Measurements from ENCODE around the gene ANKS1B. TPM values are rescaled to one million over a fixed set of nuclear protein-coding genes. Genes with fewer than 3 reads are reported as not detected.

ANKS1B gene
- total RNA-seq, 1 donor from 2014 or later: 5.6 TPM

DNA sequence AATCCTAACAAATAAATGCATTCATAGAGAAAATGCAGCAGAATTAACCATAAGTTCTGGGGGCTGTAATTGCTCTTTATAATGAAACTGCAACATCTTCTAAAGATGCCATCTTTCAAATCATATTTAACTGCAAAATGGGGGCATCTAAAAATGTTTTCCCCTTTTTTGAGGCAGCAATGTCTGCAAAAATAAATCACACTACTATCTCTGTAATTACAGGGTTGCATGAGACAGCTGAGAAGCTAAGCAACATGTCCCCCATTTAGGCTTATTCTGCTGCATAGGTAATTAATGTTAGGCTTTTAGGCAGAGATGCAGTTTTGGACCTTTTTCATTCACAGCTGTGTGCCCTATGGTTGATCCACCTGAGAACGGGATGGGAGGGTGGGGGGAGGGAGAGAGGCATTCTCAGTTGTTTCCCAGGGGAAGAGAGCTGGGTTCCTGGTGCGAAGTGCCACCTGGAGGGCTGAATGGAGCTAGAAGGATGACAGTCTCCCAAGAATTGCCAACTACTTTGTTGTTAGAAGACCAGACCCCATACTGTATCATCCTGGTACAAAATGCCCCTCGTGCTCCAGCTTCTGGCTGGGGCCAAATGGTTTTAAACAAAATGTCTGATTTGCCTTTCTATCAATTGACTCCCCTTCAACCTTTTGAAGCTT is 1185.5 kb downstream of the ANKS1B start:
- H3K9me3 Mint-ChIP-seq: no peaks in the 10 kb centered on the region
- no peak overlapping the region for H3K27ac Mint-ChIP-seq (ENCODE audit: unreplicated experiment)
- no peak overlapping the region for H3K4me3 Mint-ChIP-seq
- H3K27me3 Mint-ChIP-seq (ENCODE audit: low read depth): no peaks in the 10 kb centered on the region
- H3K36me3 Mint-ChIP-seq (ENCODE audit: low read depth): no peaks in the 10 kb centered on the region
- TF ChIP-seq, protein P1, sequence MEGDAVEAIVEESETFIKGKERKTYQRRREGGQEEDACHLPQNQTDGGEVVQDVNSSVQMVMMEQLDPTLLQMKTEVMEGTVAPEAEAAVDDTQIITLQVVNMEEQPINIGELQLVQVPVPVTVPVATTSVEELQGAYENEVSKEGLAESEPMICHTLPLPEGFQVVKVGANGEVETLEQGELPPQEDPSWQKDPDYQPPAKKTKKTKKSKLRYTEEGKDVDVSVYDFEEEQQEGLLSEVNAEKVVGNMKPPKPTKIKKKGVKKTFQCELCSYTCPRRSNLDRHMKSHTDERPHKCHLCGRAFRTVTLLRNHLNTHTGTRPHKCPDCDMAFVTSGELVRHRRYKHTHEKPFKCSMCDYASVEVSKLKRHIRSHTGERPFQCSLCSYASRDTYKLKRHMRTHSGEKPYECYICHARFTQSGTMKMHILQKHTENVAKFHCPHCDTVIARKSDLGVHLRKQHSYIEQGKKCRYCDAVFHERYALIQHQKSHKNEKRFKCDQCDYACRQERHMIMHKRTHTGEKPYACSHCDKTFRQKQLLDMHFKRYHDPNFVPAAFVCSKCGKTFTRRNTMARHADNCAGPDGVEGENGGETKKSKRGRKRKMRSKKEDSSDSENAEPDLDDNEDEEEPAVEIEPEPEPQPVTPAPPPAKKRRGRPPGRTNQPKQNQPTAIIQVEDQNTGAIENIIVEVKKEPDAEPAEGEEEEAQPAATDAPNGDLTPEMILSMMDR (conservative IDR thresholded peaks at IDR 0.05): no peak
- no peak for DNase-seq (ENCODE audit: low read depth, low spot score)
- H3K4me1 Mint-ChIP-seq: no peaks in the 10 kb centered on the region

DNA sequence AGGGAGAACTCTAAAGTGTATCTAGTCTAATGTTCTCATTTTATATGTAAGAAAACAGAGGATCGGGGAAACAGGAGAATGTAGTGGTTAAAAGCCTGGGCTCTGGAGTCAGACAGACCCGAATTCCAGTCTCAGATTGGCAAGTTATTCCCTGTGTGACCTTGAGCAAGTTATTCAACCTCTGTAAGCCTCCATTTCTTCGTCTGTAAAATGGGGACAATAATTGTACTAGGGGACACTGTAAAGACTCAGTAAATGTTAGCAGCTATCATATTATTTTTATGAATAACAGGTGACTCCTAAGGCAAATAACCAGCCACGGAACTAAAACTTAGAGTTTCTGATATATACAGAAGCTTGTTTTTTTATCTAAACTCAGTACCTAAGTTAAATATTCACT is 1187.5 kb downstream of the ANKS1B start:
- H3K36me3 Mint-ChIP-seq (ENCODE audit: low read depth): no peaks in the 10 kb centered on the region
- no peak for DNase-seq (ENCODE audit: low read depth, low spot score)
- H3K4me3 Mint-ChIP-seq: no peak overlapping the region
- TF ChIP-seq, protein P1 (conservative IDR thresholded peaks at IDR 0.05): no peak
- H3K9me3 Mint-ChIP-seq: no peaks in the 10 kb centered on the region
- H3K27ac Mint-ChIP-seq (ENCODE audit: unreplicated experiment): no peak overlapping the region
- H3K4me1 Mint-ChIP-seq: no peaks in the 10 kb centered on the region
- H3K27me3 Mint-ChIP-seq (ENCODE audit: low read depth): no peaks in the 10 kb centered on the region

DNA sequence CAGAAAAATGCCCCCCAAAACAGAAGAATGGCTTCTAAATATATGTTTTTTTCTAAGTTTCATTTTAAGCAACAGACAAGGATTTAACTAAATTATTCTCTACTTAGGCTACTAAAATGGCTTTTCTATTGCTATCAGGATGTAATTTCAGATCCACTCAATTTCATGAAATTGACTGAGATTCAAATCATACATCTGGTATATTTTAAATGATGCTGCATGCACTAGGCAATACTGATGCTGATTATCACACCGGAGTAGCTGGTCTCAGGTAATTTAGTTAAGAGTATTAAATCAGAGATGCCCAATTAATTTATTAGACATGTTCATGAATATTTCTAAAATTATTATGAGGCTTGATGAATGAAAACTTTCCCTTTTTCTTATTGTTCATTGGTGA is 1188.0 kb downstream of the ANKS1B start:
- H3K9me3 Mint-ChIP-seq: no peaks in the 10 kb centered on the region
- H3K36me3 Mint-ChIP-seq (ENCODE audit: low read depth): no peaks in the 10 kb centered on the region
- H3K27me3 Mint-ChIP-seq (ENCODE audit: low read depth): no peaks in the 10 kb centered on the region
- H3K27ac Mint-ChIP-seq (ENCODE audit: unreplicated experiment): no peak overlapping the region
- H3K4me1 Mint-ChIP-seq: no peaks in the 10 kb centered on the region
- H3K4me3 Mint-ChIP-seq: no peak overlapping the region
- DNase-seq (ENCODE audit: low read depth, low spot score): no peak
- TF ChIP-seq, protein P1 (conservative IDR thresholded peaks at IDR 0.05): no peak

DNA sequence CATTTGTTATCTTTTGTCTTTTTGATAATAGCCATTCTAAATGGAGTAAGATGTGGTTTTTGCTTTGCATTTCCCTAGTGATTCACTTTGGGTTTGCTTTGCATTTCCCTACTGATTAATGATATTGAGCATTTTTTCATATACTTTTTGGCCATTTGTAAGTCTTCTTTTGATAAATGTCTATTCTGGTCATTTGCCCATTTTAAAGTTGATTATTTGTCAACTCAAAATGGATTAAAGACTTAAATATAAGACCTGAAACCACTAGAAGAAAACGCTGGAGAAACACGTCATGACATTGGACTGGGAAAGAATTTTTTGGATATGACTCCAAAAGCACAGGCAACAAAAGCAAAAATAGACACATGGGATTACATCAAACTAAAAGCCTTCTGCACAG is 1191.6 kb downstream of the ANKS1B start:
- Mint-ChIP-seq H3K4me1 (no peaks in the 10 kb centered on the region), H3K4me3 (no peak overlapping the region), H3K27ac (ENCODE audit: unreplicated experiment) (no peak overlapping the region), H3K9me3 (no peaks in the 10 kb centered on the region), H3K27me3 (ENCODE audit: low read depth) (no peaks in the 10 kb centered on the region), H3K36me3 (ENCODE audit: low read depth) (no peaks in the 10 kb centered on the region)
- TF ChIP-seq, protein P1 (conservative IDR thresholded peaks at IDR 0.05): no peak
- DNase-seq (ENCODE audit: low read depth, low spot score): no peak

DNA sequence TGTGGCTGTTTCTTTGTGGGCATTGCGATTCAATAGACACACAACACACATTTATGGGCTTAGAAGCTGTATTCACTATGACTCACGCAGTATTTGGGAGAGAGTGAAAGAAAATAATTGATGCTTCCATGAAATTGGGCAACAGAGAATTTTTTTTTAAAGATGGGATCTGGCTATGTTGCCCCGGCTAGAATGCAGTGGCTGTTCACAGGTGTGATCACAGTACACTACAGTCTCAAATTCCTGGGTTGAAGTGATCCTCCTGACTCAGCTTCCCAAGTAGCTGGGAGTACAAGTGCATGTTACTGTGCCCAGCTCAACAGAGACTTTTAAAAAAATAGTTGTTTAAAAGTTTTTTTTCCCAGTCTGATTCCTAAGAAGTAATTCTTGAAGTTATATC is 1193.3 kb downstream of the ANKS1B start:
- Mint-ChIP-seq H3K36me3 (ENCODE audit: low read depth) (no peaks in the 10 kb centered on the region), H3K9me3 (no peaks in the 10 kb centered on the region), H3K27me3 (ENCODE audit: low read depth) (no peaks in the 10 kb centered on the region), H3K27ac (ENCODE audit: unreplicated experiment) (no peak overlapping the region), H3K4me1 (no peaks in the 10 kb centered on the region), H3K4me3 (no peak overlapping the region)
- TF ChIP-seq, protein P1 (conservative IDR thresholded peaks at IDR 0.05): no peak
- no peak for DNase-seq (ENCODE audit: low read depth, low spot score)
